ENCODE data around the gene ZNF672.

DNA sequence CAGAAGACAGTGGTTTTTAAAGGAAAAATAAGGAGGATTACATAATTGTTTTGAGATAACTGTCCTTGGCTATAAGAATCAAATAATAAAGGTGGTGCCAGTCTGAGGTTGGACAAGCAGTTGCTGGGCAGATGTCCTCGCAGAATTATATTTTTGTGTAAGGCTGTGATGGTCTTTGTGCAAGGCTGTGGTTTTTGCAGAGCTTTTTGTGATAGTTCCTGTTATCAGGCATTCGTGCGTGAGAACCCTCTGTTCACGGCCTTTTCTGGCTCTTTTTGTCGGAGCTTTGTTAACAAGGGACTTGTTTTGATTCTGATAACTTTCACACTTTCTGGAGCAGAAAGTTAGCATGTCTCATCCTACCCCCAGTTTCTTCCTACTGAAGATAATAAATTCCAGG lies 45.7 kb upstream of the ZNF672 start:
- no peak for TF ChIP-seq RCOR1 (IDR thresholded peaks at IDR 0.05; ENCODE audit: insufficient replicate concordance, low read length)
- TF ChIP-seq, protein P1, sequence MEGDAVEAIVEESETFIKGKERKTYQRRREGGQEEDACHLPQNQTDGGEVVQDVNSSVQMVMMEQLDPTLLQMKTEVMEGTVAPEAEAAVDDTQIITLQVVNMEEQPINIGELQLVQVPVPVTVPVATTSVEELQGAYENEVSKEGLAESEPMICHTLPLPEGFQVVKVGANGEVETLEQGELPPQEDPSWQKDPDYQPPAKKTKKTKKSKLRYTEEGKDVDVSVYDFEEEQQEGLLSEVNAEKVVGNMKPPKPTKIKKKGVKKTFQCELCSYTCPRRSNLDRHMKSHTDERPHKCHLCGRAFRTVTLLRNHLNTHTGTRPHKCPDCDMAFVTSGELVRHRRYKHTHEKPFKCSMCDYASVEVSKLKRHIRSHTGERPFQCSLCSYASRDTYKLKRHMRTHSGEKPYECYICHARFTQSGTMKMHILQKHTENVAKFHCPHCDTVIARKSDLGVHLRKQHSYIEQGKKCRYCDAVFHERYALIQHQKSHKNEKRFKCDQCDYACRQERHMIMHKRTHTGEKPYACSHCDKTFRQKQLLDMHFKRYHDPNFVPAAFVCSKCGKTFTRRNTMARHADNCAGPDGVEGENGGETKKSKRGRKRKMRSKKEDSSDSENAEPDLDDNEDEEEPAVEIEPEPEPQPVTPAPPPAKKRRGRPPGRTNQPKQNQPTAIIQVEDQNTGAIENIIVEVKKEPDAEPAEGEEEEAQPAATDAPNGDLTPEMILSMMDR (conservative IDR thresholded peaks at IDR 0.05; ENCODE audit: low read depth, low read length): no peak
- TF ChIP-seq MAFK (IDR thresholded peaks at IDR 0.05; ENCODE audit: low read depth, low read length): no peak
- TF ChIP-seq BHLHE40 (IDR thresholded peaks at IDR 0.05; ENCODE audit: low read depth, low read length): no peak
- no peak for TF ChIP-seq POLR2A (IDR thresholded peaks at IDR 0.05; ENCODE audit: low read depth, low read length)
- no peak for TF ChIP-seq CHD1 (IDR thresholded peaks at IDR 0.05; ENCODE audit: low read depth, low read length)
- no peak for TF ChIP-seq CEBPB (IDR thresholded peaks at IDR 0.05; ENCODE audit: low read depth, low read length)

Data from IMR-90 (cell line).